BLaER1 treated with 17β-estradiol and CSF1 and Interleukin-3, amounts not matched to agents 10 nM and 100 nM (cell line): ENCODE measurements around the gene RAP1A.
A peak's percentile ranks its signal among the peaks of the same experiment; 100 is the strongest.

Source experiments
- H3K27ac ChIP-seq, 11 experiments: shearing (Covaris generic); formaldehyde crosslinking; 2 replicates each; pipeline ENCODE4 v1.8.1; 2022
- H3K27me3 ChIP-seq, 11 experiments: shearing (Covaris generic); formaldehyde crosslinking; 2 replicates each; pipeline ENCODE4 v1.8.1; 2022
- H3K36me3 ChIP-seq, 11 experiments: shearing (Covaris generic); formaldehyde crosslinking; 2 replicates each; pipeline ENCODE4 v1.8.1; 2022
- H3K4me1 ChIP-seq, 10 experiments: shearing (Covaris generic); formaldehyde crosslinking; 2 replicates each; pipeline ENCODE4 v1.8.1; 2022
- H3K4me2 ChIP-seq, 11 experiments: shearing (Covaris generic); formaldehyde crosslinking; 2 replicates each; pipeline ENCODE4 v1.8.1; 2022
- H3K4me3 ChIP-seq, 10 experiments: shearing (Covaris generic); formaldehyde crosslinking; 2 replicates each; pipeline ENCODE4 v1.8.1; 2022
- H3K9ac ChIP-seq, 11 experiments: shearing (Covaris generic); formaldehyde crosslinking; 2 replicates each; pipeline ENCODE4 v1.8.1; 2022
- H3K9me3 ChIP-seq, 11 experiments: shearing (Covaris generic); formaldehyde crosslinking; replicated peaks in 1 of 11; 2 replicates each; pipeline ENCODE4 v1.8.1; 2022
- H4K20me1 ChIP-seq, 11 experiments: shearing (Covaris generic); formaldehyde crosslinking; 2 replicates each; pipeline ENCODE4 v1.8.1; 2022
- Cebpa-rat ChIP-seq, 11 experiments: shearing (Covaris generic); IDR thresholded peaks; 2 replicates each; pipeline ENCODE4 v1.8.1; 2022

The RAP1A gene

GRCh38 chr1:111656086-111657017 is 36.8 kb downstream of the RAP1A start:
- TF ChIP-seq Cebpa-rat (IDR thresholded peaks at IDR 0.05): no peak
- Histone ChIP-seq H3K27ac (peak overlapping the region in 3 of 11 experiments; percentile 12 to 42 (median 19); a peak in 2 of 22 replicates), H3K9ac (no peak overlapping the region), H4K20me1 (peaks cover 9 to 99% (median 56%) of the 10 kb centered on the region in 11 experiments; a peak in 17 of 22 replicates), H3K9me3 (peaks cover 0 to 6% (median 0%) of the 10 kb centered on the region in 11 experiments; a peak in 3 of 22 replicates), H3K4me2 (peak overlapping the region in 7 of 11 experiments; percentile 2 to 47 (median 29); a peak in 11 of 22 replicates), H3K4me3 (no peak overlapping the region), H3K4me1 (peaks cover 16 to 78% (median 40%) of the 10 kb centered on the region in 10 experiments), H3K36me3 (peaks cover 0 to 18% (median 12%) of the 10 kb centered on the region in 11 experiments; a peak in 16 of 22 replicates), H3K27me3 (no peaks in the 10 kb centered on the region)

- TF ChIP-seq Cebpa-rat (IDR thresholded peaks at IDR 0.05): no peak
- Histone ChIP-seq H3K4me1 (peaks cover 14 to 75% (median 37%) of the 10 kb centered on the region in 10 experiments), H4K20me1 (peaks cover 9 to 99% (median 56%) of the 10 kb centered on the region in 11 experiments; a peak in 16 of 22 replicates)
Measured at GRCh38 chr1:111658622-111659021, 39.0 kb downstream of the RAP1A start.

GRCh38 chr1:111660204-111661150 is 40.9 kb downstream of the RAP1A start:
- Histone ChIP-seq H3K4me2 (peak overlapping the region in 9 of 11 experiments; percentile 4 to 53 (median 40); a peak in 15 of 22 replicates), H3K9me3 (peaks cover 0 to 8% (median 0%) of the 10 kb centered on the region in 11 experiments; a peak in 3 of 22 replicates), H3K27ac (no peak overlapping the region; a peak in 1 of 22 replicates), H3K36me3 (peaks cover 0 to 20% (median 4%) of the 10 kb centered on the region in 11 experiments; a peak in 8 of 22 replicates), H3K4me1 (peaks cover 26 to 75% (median 38%) of the 10 kb centered on the region in 10 experiments), H3K4me3 (no peak overlapping the region), H3K27me3 (no peaks in the 10 kb centered on the region), H3K9ac (no peak overlapping the region), H4K20me1 (peaks cover 9 to 99% (median 62%) of the 10 kb centered on the region in 11 experiments; a peak in 16 of 22 replicates)
- TF ChIP-seq Cebpa-rat (IDR thresholded peaks at IDR 0.05): no peak

More at GRCh38 chr1:111658622-111659021, 39.0 kb downstream of the RAP1A start:
- no peaks in the 10 kb centered on the region for H3K27me3 ChIP-seq
- no peak overlapping the region for H3K9ac ChIP-seq
- H3K9me3 ChIP-seq: peaks cover 0 to 8% (median 0%) of the 10 kb centered on the region in 11 experiments; a peak in 3 of 22 replicates
- peaks cover 0 to 20% (median 4%) of the 10 kb centered on the region in 11 experiments; a peak in 8 of 22 replicates for H3K36me3 ChIP-seq
- no peak overlapping the region for H3K27ac ChIP-seq
- peak overlapping the region in 1 of 11 experiments; percentile 4; a peak in 1 of 22 replicates for H3K4me2 ChIP-seq
- no peak overlapping the region for H3K4me3 ChIP-seq

GRCh38 chr1:111664652-111665051 is 45.1 kb downstream of the RAP1A start:
- peaks cover 30 to 68% (median 45%) of the 10 kb centered on the region in 10 experiments for H3K4me1 ChIP-seq
- TF ChIP-seq Cebpa-rat (IDR thresholded peaks at IDR 0.05): no peak
- peak overlapping the region in 1 of 11 experiments; percentile 54; a peak in 1 of 22 replicates for H3K9ac ChIP-seq
- peak overlapping the region in 6 of 11 experiments; percentile 24 to 67 (median 39); a peak in 8 of 22 replicates for H3K4me2 ChIP-seq
- no peak overlapping the region; a peak in 1 of 22 replicates for H3K27ac ChIP-seq
- H3K9me3 ChIP-seq: peaks cover 0 to 8% (median 0%) of the 10 kb centered on the region in 11 experiments; a peak in 3 of 22 replicates
- H3K4me3 ChIP-seq: no peak overlapping the region
- H3K36me3 ChIP-seq: peaks cover 8 to 43% (median 16%) of the 10 kb centered on the region in 11 experiments; a peak in 19 of 22 replicates
- H4K20me1 ChIP-seq: peaks cover 9 to 100% (median 61%) of the 10 kb centered on the region in 11 experiments; a peak in 15 of 22 replicates
- H3K27me3 ChIP-seq: no peaks in the 10 kb centered on the region

GRCh38 chr1:111665497-111665896 is 45.9 kb downstream of the RAP1A start:
- peaks cover 4 to 100% (median 59%) of the 10 kb centered on the region in 11 experiments; a peak in 16 of 22 replicates for H4K20me1 ChIP-seq
- peak overlapping the region in 2 of 11 experiments; percentile 2 to 17; a peak in 1 of 22 replicates for H3K4me2 ChIP-seq
- H3K9ac ChIP-seq: 0 out of 22 replicates have a peak overlapping the region, but pooled peaks of 1 of the 11 experiments have one; percentile 43
- H3K27ac ChIP-seq: no peak overlapping the region
- peaks cover 22 to 59% (median 37%) of the 10 kb centered on the region in 10 experiments for H3K4me1 ChIP-seq
- H3K4me3 ChIP-seq: no peak overlapping the region
- H3K27me3 ChIP-seq: no peaks in the 10 kb centered on the region
- H3K9me3 ChIP-seq: peaks cover 0 to 8% (median 0%) of the 10 kb centered on the region in 11 experiments; a peak in 3 of 22 replicates
- peaks cover 8 to 47% (median 16%) of the 10 kb centered on the region in 11 experiments; a peak in 19 of 22 replicates for H3K36me3 ChIP-seq
- no peak for TF ChIP-seq Cebpa-rat (IDR thresholded peaks at IDR 0.05)

- peaks cover 7 to 100% (median 61%) of the 10 kb centered on the region in 11 experiments; a peak in 15 of 22 replicates for H4K20me1 ChIP-seq
Measured at GRCh38 chr1:111666828-111667227, 47.2 kb downstream of the RAP1A start.

GRCh38 chr1:111669268-111669667 is 49.7 kb downstream of the RAP1A start:
- Histone ChIP-seq H3K27me3 (no peaks in the 10 kb centered on the region), H3K4me1 (peaks cover 10 to 48% (median 22%) of the 10 kb centered on the region in 10 experiments), H3K9ac (0 out of 22 replicates have a peak overlapping the region, but pooled peaks of 1 of the 11 experiments have one; percentile 2), H3K36me3 (peaks cover 14 to 56% (median 25%) of the 10 kb centered on the region in 11 experiments; a peak in 21 of 22 replicates), H3K9me3 (peaks cover 6 to 18% (median 11%) of the 10 kb centered on the region in 11 experiments; a peak in 20 of 22 replicates), H3K4me2 (no peak overlapping the region), H3K27ac (no peak overlapping the region), H4K20me1 (peaks cover 8 to 99% (median 48%) of the 10 kb centered on the region in 11 experiments; a peak in 17 of 22 replicates), H3K4me3 (no peak overlapping the region)
- TF ChIP-seq Cebpa-rat (IDR thresholded peaks at IDR 0.05): no peak

More at GRCh38 chr1:111666828-111667227, 47.2 kb downstream of the RAP1A start:
- Histone ChIP-seq H3K27me3 (no peaks in the 10 kb centered on the region), H3K4me1 (peaks cover 20 to 60% (median 34%) of the 10 kb centered on the region in 10 experiments), H3K27ac (no peak overlapping the region), H3K9ac (no peak overlapping the region), H3K9me3 (no peaks in the 10 kb centered on the region), H3K36me3 (peaks cover 8 to 48% (median 16%) of the 10 kb centered on the region in 11 experiments; a peak in 19 of 22 replicates), H3K4me3 (no peak overlapping the region), H3K4me2 (peak overlapping the region in 7 of 11 experiments; percentile 27 to 60 (median 49); a peak in 12 of 22 replicates)
- no peak for TF ChIP-seq Cebpa-rat (IDR thresholded peaks at IDR 0.05)
